ENCODE measurements around the gene ADM2. TPM values are rescaled to one million over a fixed set of nuclear protein-coding genes. Genes with fewer than 3 reads are reported as not detected.
A peak's percentile ranks its signal among the peaks of the same experiment; 100 is the strongest.

The ADM2 gene
- total RNA-seq, 3 donors from 2014 or later (not counting 1 experiment from before 2014, with no cell fraction given): 0.26 to 2.5 (median 1.5) TPM

GRCh38 chr22:50525858-50526107 lies 44.4 kb downstream of the ADM2 start:
- no peaks in the 10 kb centered on the region for H3K36me3 Mint-ChIP-seq
- no peaks in the 10 kb centered on the region for H3K9me3 ChIP-seq (ENCODE audit: control insufficient read depth, insufficient read depth, low read length)
- H3K4me1 Mint-ChIP-seq: peaks cover 26 to 34% of the 10 kb centered on the region in 2 donors
- no peaks in the 10 kb centered on the region for H3K27me3 ChIP-seq (ENCODE audit: control insufficient read depth, insufficient read depth, low read length)
- H3K27ac ChIP-seq (ENCODE audit: low read length): peak overlapping the region; percentile 60
- TF ChIP-seq CTCF (IDR thresholded peaks at IDR 0.05): no peak
- H3K4me3 Mint-ChIP-seq: peak overlapping the region; percentile 90
- ATAC-seq (no peak), DNase-seq (no peak)
- H3K4me3 ChIP-seq (ENCODE audit: low read length): peak overlapping the region; percentile 42
- intact Hi-C loops (cut with micrococcal nuclease): loop anchor here (1.0 to 5.0 kb wide), 2 partner anchors 17 to 37 kb away; partner anchors contain the start of genes NCAPH2 and SYCE3
- H3K27ac Mint-ChIP-seq: peak overlapping the region; percentile 84 to 91
- peaks cover 53% of the 10 kb centered on the region for H3K4me1 ChIP-seq (ENCODE audit: control insufficient read depth, insufficient read depth, low read length)
- peaks cover 0 to under 1% of the 10 kb centered on the region in 2 donors for H3K27me3 Mint-ChIP-seq (ENCODE audit: low read depth in 2 of 2)
- H3K9me3 Mint-ChIP-seq: no peaks in the 10 kb centered on the region
- WGBS (ENCODE audit: insufficient coverage): 0% methylated on average over 33 of the region's 33 CpGs
- peaks cover 23% of the 10 kb centered on the region for H3K36me3 ChIP-seq (ENCODE audit: control insufficient read depth, insufficient read depth, low read length)

GRCh38 chr22:50526108-50526833 lies 44.9 kb downstream of the ADM2 start:
- under 1% methylated on average over 77 of the region's 77 CpGs for WGBS (ENCODE audit: insufficient coverage)
- Mint-ChIP-seq H3K36me3 (no peaks in the 10 kb centered on the region), H3K27me3 (ENCODE audit: low read depth in 2 of 2) (peaks cover 0 to 6% of the 10 kb centered on the region in 2 donors), H3K4me1 (peaks cover 26 to 39% of the 10 kb centered on the region in 2 donors), H3K4me3 (peak overlapping the region; percentile 90), H3K27ac (peak overlapping the region; percentile 84 to 91), H3K9me3 (no peaks in the 10 kb centered on the region)
- peak overlapping the region; percentile 76 for H3K4me3 ChIP-seq (ENCODE audit: low read length)
- peaks cover 57% of the 10 kb centered on the region for H3K4me1 ChIP-seq (ENCODE audit: control insufficient read depth, insufficient read depth, low read length)
- no peaks in the 10 kb centered on the region for H3K27me3 ChIP-seq (ENCODE audit: control insufficient read depth, insufficient read depth, low read length)
- intact Hi-C loops (cut with micrococcal nuclease): loop anchor here (5.0 kb wide), 1 partner anchor 36 kb away; the partner anchor contains the start of gene SYCE3
- H3K36me3 ChIP-seq (ENCODE audit: control insufficient read depth, insufficient read depth, low read length): peaks cover 23% of the 10 kb centered on the region
- TF ChIP-seq CTCF (IDR thresholded peaks at IDR 0.05): peak; percentile 84
- ATAC-seq (peak; percentile 46 to 61 (median 52)), DNase-seq (peak; percentile 79 to 92)
- H3K9me3 ChIP-seq (ENCODE audit: control insufficient read depth, insufficient read depth, low read length): no peaks in the 10 kb centered on the region
- H3K27ac ChIP-seq (ENCODE audit: low read length): peak overlapping the region; percentile 93

GRCh38 chr22:50526834-50527801 lies 45.8 kb downstream of the ADM2 start:
- H3K4me1 Mint-ChIP-seq: peaks cover 26 to 41% of the 10 kb centered on the region in 2 donors
- DNase-seq (peak in 1 of 2 donors; percentile 58), ATAC-seq (peak in 1 of 3 donors; percentile 3)
- H3K9me3 Mint-ChIP-seq: no peaks in the 10 kb centered on the region
- H3K36me3 ChIP-seq (ENCODE audit: control insufficient read depth, insufficient read depth, low read length): peaks cover 15% of the 10 kb centered on the region
- intact Hi-C loops (cut with micrococcal nuclease): loop anchor here (5.0 kb wide), 1 partner anchor 35 kb away; the partner anchor contains the start of gene SYCE3
- H3K4me1 ChIP-seq (ENCODE audit: control insufficient read depth, insufficient read depth, low read length): peaks cover 65% of the 10 kb centered on the region
- H3K27ac Mint-ChIP-seq: peak overlapping the region; percentile 84 to 91
- peak overlapping the region; percentile 83 for H3K4me3 Mint-ChIP-seq
- H3K27me3 Mint-ChIP-seq (ENCODE audit: low read depth in 2 of 2): peaks cover 0 to 6% of the 10 kb centered on the region in 2 donors
- TF ChIP-seq CTCF (IDR thresholded peaks at IDR 0.05): no peak
- peak overlapping the region; percentile 76 for H3K4me3 ChIP-seq (ENCODE audit: low read length)
- H3K27me3 ChIP-seq (ENCODE audit: control insufficient read depth, insufficient read depth, low read length): no peaks in the 10 kb centered on the region
- 30% methylated on average over 29 of the region's 29 CpGs for WGBS (ENCODE audit: insufficient coverage)
- H3K36me3 Mint-ChIP-seq: no peaks in the 10 kb centered on the region
- no peaks in the 10 kb centered on the region for H3K9me3 ChIP-seq (ENCODE audit: control insufficient read depth, insufficient read depth, low read length)
- H3K27ac ChIP-seq (ENCODE audit: low read length): peak overlapping the region; percentile 93
